SH-SY5Y (cell line): ENCODE results near the gene PTDSS2.

Experiments used
- GATA2 ChIP-seq: IDR thresholded peaks from 2 replicates; pipeline ENCODE4 v1.6.1; 2011; ENCODE audit warnings: mild to moderate bottlenecking, low read depth, low read length
- GATA3 ChIP-seq: IDR thresholded peaks from 2 replicates; pipeline ENCODE4 v1.6.1; 2011; ENCODE audit warnings: low read depth, mild to moderate bottlenecking, low read length, moderate library complexity

GRCh38 chr11:404551-405264, 45.4 kb upstream of the PTDSS2 start:
- TF ChIP-seq GATA2 (no peak), GATA3 (no peak)
